ENCODE data around the gene KIF18A.
"Not testable (repeated sequence)": the region's sequence is repeated elsewhere in the genome, so short reads cannot be mapped to it uniquely, and the experiment has no call there.

Gene KIF18A

GRCh38 chr11:28107750-28108618 lies at the start of gene KIF18A, which contains the start of gene METTL15:
KIF18A (minus strand) TSS chr11:28108156; CDS start chr11:28097947, 10,209 bp downstream.
METTL15 (plus strand) TSS chr11:28108388; CDS start chr11:28113335, 4,947 bp downstream.
- DNase-seq: peak; percentile 99

- no peak for DNase-seq
These were observed 45.6 kb upstream of the KIF18A start for GRCh38 chr11:28153586-28153985.

DNA sequence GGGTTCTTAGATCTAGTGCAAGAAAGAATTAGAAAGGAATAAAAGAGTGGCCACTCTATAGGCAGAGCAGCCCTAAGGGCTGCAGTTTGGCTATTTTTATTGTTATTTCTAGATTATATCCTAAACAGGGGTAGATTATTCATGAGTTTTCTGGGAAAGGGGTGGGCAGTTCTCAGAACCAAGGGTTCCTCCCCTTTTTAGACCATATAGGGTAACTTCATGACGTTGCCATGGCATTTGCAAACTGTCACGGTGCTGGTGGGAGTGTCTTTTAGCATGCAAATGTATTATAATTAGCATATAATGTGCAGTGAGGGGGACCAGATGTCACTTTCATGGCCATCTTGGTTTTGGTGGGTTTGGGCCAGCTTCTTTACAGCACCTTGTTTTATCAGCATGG lies 44.8 kb upstream of the KIF18A start:
- no peak for DNase-seq

GRCh38 chr11:28146123-28146751 lies 38.3 kb upstream of the KIF18A start:
- no peak for DNase-seq

- no peak for DNase-seq
These were observed 36.9 kb upstream of the KIF18A start for GRCh38 chr11:28144808-28145207.

GRCh38 chr11:28142724-28143123 lies 34.8 kb upstream of the KIF18A start:
- no peak for DNase-seq

GRCh38 chr11:28140689-28141455 lies 32.9 kb upstream of the KIF18A start:
- DNase-seq: no peak

DNA sequence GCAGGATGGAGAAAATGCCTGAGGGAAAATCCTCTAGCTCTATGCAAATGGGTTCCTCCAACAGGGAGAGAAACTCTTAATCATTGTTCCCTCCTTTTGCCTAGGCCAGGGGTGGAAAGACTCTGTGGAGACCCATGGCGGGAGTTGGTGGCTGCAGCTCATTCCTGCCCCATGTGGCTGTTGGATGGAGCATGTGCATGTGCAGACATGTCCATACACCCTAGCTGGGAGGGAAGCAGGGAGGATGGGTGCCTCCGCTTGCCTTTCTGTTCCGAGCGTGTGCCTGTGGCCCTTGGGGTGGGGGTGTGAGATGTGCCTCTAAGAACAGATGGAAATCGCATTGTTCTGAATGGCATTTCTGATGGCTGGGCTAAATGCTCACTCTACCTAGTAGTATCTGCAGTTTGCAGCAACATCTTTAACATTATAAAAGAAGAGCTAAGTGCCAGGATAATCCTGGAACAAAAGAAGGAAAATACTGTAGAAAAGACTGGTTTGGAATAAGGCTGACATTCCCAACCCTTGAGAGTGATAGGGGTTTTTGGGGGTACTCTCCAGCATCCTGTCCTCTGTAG lies 32.0 kb upstream of the KIF18A start:
- DNase-seq: no peak

- no peak for DNase-seq
These were observed 29.9 kb upstream of the KIF18A start for GRCh38 chr11:28137832-28138231.

- no peak for DNase-seq
These were observed 29.4 kb upstream of the KIF18A start for GRCh38 chr11:28137366-28137765.

- not testable (repeated sequence) for DNase-seq
These were observed 28.2 kb upstream of the KIF18A start for GRCh38 chr11:28136157-28136556.

- no peak for DNase-seq
These were observed 25.2 kb upstream of the KIF18A start for GRCh38 chr11:28133146-28133545.

DNA sequence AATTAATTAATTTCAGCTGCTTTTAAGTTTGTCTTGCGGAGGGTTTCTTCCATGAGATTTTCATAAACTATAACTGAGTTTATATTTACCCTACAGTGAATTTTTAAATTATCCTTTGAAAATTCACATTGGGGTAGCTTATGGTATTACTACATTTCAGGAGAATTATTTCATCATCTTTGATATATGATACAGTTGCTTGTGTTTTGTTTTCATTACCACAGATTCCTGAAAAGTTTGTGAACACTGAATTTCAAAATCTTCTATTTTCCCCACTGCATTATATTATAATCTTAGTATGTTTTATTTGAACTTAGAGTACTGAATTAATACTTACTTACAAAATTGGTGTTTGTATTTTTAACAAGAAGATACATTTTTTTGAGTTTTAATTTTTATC lies 24.6 kb upstream of the KIF18A start:
- no peak for DNase-seq

DNA sequence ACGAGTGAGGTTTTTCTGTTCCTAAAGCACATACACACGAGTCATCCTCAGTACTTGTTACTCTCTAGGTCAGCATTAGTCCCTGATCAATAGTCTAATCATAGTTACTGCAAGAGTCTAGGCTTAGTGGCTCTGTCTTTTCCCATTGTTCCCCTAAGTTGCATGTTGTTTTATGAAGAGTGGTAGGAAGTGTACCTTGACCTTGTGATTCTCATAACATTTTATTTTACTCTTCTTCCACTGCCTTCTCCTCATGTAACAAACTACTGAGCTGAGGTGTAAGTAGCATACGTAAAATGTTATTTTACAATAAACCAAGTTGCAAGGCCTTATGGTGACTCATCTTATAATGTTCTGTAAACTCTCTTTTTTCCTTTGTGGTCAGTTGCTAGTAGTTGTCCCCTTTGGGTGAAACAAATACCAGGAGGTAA lies 15.2 kb upstream of the KIF18A start:
- DNase-seq: no peak

- no peak for DNase-seq
These were observed 9.8 kb upstream of the KIF18A start for GRCh38 chr11:28117712-28118111.

GRCh38 chr11:28114731-28115130 lies 6.8 kb upstream of the KIF18A start:
- no peak for DNase-seq

GRCh38 chr11:28114116-28114515 lies 6.2 kb upstream of the KIF18A start:
- DNase-seq: no peak

DNA sequence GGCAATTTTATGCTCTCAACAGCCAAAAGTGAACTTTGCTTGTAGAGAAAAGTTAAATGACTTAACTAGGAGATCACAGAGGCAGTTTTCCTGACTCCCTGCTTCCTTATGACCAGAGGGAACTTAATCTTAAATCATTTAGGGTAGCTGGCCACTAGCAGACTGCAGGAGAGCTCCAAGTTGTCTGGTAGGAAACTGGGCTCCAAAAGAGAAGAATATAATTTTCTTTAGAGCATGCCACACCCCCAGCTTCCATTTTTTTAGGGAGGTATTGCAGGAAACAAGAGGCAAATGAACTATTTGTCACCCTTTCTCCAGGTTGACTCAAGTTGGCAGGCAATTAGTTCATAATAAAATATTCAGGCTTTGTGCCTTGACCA lies 2.9 kb upstream of the KIF18A start:
- peak; percentile 13 for DNase-seq

DNA sequence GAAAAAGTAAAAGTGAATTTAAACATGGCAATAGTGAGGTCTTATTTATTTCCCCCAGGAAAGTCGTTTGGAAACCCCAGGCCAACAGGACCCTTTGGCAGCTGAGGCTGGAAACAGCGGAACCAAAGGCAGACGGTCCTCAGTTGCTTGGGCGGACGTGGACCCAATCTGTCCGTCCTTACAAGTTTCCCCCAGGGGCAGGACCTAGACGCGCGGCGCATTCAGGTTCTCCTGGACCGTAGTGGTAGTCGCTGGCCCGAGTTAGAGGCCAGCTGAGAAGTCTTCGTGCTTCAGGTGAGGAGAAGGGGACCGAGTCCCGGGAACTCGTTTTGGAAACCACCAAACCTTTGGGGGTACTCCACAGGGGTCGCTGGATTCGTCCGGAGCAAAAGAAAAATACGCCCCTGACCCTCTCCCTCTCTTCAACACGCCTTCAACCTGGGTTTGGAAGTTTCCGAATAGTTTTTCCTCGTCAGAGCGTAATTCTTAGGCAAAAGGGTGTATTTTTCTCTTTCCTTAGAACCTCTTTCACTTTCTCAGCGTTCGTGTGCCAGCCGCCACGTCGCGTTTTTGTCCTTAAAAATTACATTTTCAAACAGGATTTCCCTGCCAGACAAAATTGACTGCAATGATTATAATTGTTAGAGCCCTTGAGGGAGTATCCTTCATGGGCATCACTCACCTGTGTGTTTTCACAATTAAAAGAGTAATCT lies 2.3 kb upstream of the KIF18A start:
- DNase-seq: peak; percentile 74

- DNase-seq: no peak
These were observed 1.0 kb upstream of the KIF18A start for GRCh38 chr11:28108958-28109357.

DNA sequence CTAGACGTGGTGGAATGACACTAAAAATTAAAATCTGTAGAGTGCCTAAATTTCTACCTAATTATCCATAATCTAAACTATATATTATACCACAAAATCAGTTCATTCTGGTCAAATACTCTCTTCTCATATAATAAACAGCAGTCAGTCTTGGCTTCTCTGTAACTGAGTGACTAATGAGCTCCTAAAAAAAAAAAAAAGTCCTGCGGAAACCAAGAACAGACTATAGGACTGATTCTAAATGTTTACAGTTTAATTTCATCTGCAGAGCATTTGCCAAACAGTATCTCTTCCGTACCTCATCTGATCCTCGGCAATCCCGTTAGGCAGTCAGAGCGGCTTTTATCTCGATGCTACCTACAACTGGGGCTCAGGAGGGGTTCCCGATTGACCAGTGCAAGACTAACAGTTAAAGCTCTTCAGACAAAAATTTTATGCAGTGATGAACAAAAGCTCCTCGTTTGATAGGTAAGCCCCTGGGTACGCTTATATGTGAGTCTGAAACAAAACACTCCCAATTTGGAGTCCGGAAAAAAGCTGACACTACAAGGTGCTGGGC lies 686 bp downstream of the KIF18A start:
- no peak for DNase-seq
